Smooth muscle cell (in vitro differentiated cells): ENCODE measurements around the gene SEMA3G. TPM values are rescaled to one million over a fixed set of nuclear protein-coding genes. Genes with fewer than 3 reads are reported as not detected.

Source experiments
- DNase-seq: peaks from one replicate; lab custom pipeline; 2025; ENCODE audit not compliant: unreplicated experiment; lab: John Stamatoyannopoulos, UW
- H2AFZ ChIP-seq: fragments of 200-600 bp; sonication (generic); 2 replicates; pipeline ENCODE4 v1.6.0; 2016; ENCODE audit warnings: antibody characterized with exemption, low read depth, mild to moderate bottlenecking
- H3F3A ChIP-seq: fragments of 200-600 bp; sonication (generic); 2 replicates; pipeline ENCODE4 v1.6.0; 2017; ENCODE audit warnings: antibody characterized with exemption, low read depth
- H3K27ac ChIP-seq: fragments of 200-600 bp; sonication (generic); 2 replicates; pipeline ENCODE4 v1.5.1; 2016; ENCODE audit warnings: low read depth, mild to moderate bottlenecking
- H3K27me3 ChIP-seq: fragments of 200-600 bp; sonication (generic); 2 replicates; pipeline ENCODE4 v1.6.1; 2016; ENCODE audit warnings: low read depth, mild to moderate bottlenecking
- H3K36me3 ChIP-seq: fragments of 200-600 bp; sonication (generic); 2 replicates; pipeline ENCODE4 v1.5.1; 2016; ENCODE audit warnings: low read depth
- H3K4me1 ChIP-seq: fragments of 200-600 bp; sonication (generic); 2 replicates; pipeline ENCODE4 v1.5.1; 2016; ENCODE audit warnings: low read depth
- H3K4me2 ChIP-seq: fragments of 200-600 bp; sonication (generic); 2 replicates; pipeline ENCODE4 v1.6.0; 2016; ENCODE audit warnings: mild to moderate bottlenecking
- H3K4me3 ChIP-seq: fragments of 200-600 bp; sonication (generic); 2 replicates; pipeline ENCODE4 v1.5.1; 2016; ENCODE audit warnings: mild to moderate bottlenecking
- H3K79me2 ChIP-seq: fragments of 200-600 bp; sonication (generic); 2 replicates; pipeline ENCODE4 v1.6.0; 2016; ENCODE audit warnings: low read depth, mild to moderate bottlenecking
- H3K9ac ChIP-seq: fragments of 200-600 bp; sonication (generic); 2 replicates; pipeline ENCODE4 v1.6.0; 2016; ENCODE audit warnings: low read depth
- H3K9me3 ChIP-seq: fragments of 200-600 bp; sonication (generic); replicated peaks from 2 replicates; pipeline ENCODE4 v1.5.1; 2016; ENCODE audit warnings: low read depth
- H4K20me1 ChIP-seq: fragments of 200-600 bp; sonication (generic); 2 replicates; pipeline ENCODE4 v1.6.0; 2016; ENCODE audit warnings: low read depth
- CTCF ChIP-seq: fragments of 200-600 bp; sonication (generic); IDR thresholded peaks from 2 replicates; pipeline ENCODE4 v1.5.1; 2017; ENCODE audit warnings: borderline replicate concordance, mild to moderate bottlenecking, antibody characterized with exemption; ENCODE audit not compliant: insufficient read depth, poor library complexity, severe bottlenecking
- WGBS: methylation state at CpG from one replicate; pipeline ENCODE4 v1.1.7; 2016; ENCODE audit warnings: low lambda C conversion rate; 5-methylcytosine and 5-hydroxymethylcytosine counted together
- polyA plus RNA-seq: library from polyadenylated mRNA; unstranded; fragments of >200 nt; fragmentation: Nextera tagmentation; extraction: Ambion mirVana; gene quantifications from 2 replicates; pipeline ENCODE4 v1.2.1, GENCODE V29; 2016
- total RNA-seq: library from RNA; depleted of rRNA; stranded (reverse); fragments of >200 nt; gene quantifications from 2 replicates; pipeline ENCODE4 v1.2.3, GENCODE V29; 2014

SEMA3G gene
- total and polyA plus RNA-seq, 2 experiments from 2014 or later, result 0.09 TPM

- Histone ChIP-seq H3K9ac (no peak overlapping the region), H3F3A (no peaks in the 10 kb centered on the region), H2AFZ (no peak overlapping the region), H3K27me3 (no peaks in the 10 kb centered on the region), H3K36me3 (no peaks in the 10 kb centered on the region), H4K20me1 (no peaks in the 10 kb centered on the region), H3K79me2 (no peaks in the 10 kb centered on the region), H3K4me3 (no peak overlapping the region), H3K4me1 (no peaks in the 10 kb centered on the region), H3K27ac (no peak overlapping the region), H3K9me3 (no peaks in the 10 kb centered on the region), H3K4me2 (no peak overlapping the region)
- no peak for DNase-seq
- 94% methylated on average over 22 of the region's 23 CpGs for WGBS
- TF ChIP-seq CTCF, result no peak
Measured at GRCh38 chr3:52441091-52441771, 3.7 kb downstream of the SEMA3G start.

GRCh38 chr3:52440671-52441070, 4.2 kb downstream of the SEMA3G start:
- H3K9me3 ChIP-seq, result no peaks in the 10 kb centered on the region
- H4K20me1 ChIP-seq, result no peaks in the 10 kb centered on the region
- no peak overlapping the region for H3K4me2 ChIP-seq
- no peak for TF ChIP-seq CTCF
- no peak for DNase-seq
- no peaks in the 10 kb centered on the region for H3K79me2 ChIP-seq
- no peak overlapping the region for H3K27ac ChIP-seq
- no peak overlapping the region for H3K9ac ChIP-seq
- H3K4me3 ChIP-seq, result no peak overlapping the region
- WGBS, result 97% methylated on average over 14 of the region's 14 CpGs
- no peaks in the 10 kb centered on the region for H3K4me1 ChIP-seq
- no peak overlapping the region for H2AFZ ChIP-seq
- H3F3A ChIP-seq, result no peaks in the 10 kb centered on the region
- H3K27me3 ChIP-seq, result no peaks in the 10 kb centered on the region
- no peaks in the 10 kb centered on the region for H3K36me3 ChIP-seq

GRCh38 chr3:52440249-52440551, 4.7 kb downstream of the SEMA3G start:
- TF ChIP-seq CTCF, result no peak
- DNase-seq, result no peak

GRCh38 chr3:52439426-52440248, 5.3 kb downstream of the SEMA3G start:
- DNase-seq, result no peak
- H3F3A ChIP-seq, result no peaks in the 10 kb centered on the region

More at GRCh38 chr3:52440249-52440551, 4.7 kb downstream of the SEMA3G start:
- no peak overlapping the region for H3K27ac ChIP-seq
- no peaks in the 10 kb centered on the region for H4K20me1 ChIP-seq
- H3K4me1 ChIP-seq, result no peaks in the 10 kb centered on the region
- no peaks in the 10 kb centered on the region for H3K27me3 ChIP-seq
- no peak overlapping the region for H3K4me2 ChIP-seq
- H3K4me3 ChIP-seq, result no peak overlapping the region
- no peak overlapping the region for H2AFZ ChIP-seq
- no peaks in the 10 kb centered on the region for H3K9me3 ChIP-seq
- no peaks in the 10 kb centered on the region for H3F3A ChIP-seq
- H3K79me2 ChIP-seq, result no peaks in the 10 kb centered on the region
- H3K9ac ChIP-seq, result no peak overlapping the region
- no peaks in the 10 kb centered on the region for H3K36me3 ChIP-seq
- 96% methylated on average over 12 of the region's 12 CpGs for WGBS

More at GRCh38 chr3:52439426-52440248, 5.3 kb downstream of the SEMA3G start:
- no peak overlapping the region for H3K9ac ChIP-seq
- no peaks in the 10 kb centered on the region for H3K79me2 ChIP-seq
- H3K9me3 ChIP-seq, result no peaks in the 10 kb centered on the region
- H3K27me3 ChIP-seq, result no peaks in the 10 kb centered on the region
- H3K36me3 ChIP-seq, result no peaks in the 10 kb centered on the region
- H3K4me1 ChIP-seq, result no peaks in the 10 kb centered on the region
- 95% methylated on average over 16 of the region's 16 CpGs for WGBS
- H3K27ac ChIP-seq, result no peak overlapping the region
- H3K4me2 ChIP-seq, result no peak overlapping the region
- no peak overlapping the region for H3K4me3 ChIP-seq
- no peak overlapping the region for H2AFZ ChIP-seq
- TF ChIP-seq CTCF, result no peak
- no peaks in the 10 kb centered on the region for H4K20me1 ChIP-seq
